HG03139 (cell line): ENCODE data around the gene SDC3.

Experiments
- ATAC-seq: cut with Tn5 transposase; IDR thresholded peaks from one replicate; pipeline ENCODE4 v1.9.1; 2021; ENCODE audit not compliant: unreplicated experiment

SDC3 gene

DNA sequence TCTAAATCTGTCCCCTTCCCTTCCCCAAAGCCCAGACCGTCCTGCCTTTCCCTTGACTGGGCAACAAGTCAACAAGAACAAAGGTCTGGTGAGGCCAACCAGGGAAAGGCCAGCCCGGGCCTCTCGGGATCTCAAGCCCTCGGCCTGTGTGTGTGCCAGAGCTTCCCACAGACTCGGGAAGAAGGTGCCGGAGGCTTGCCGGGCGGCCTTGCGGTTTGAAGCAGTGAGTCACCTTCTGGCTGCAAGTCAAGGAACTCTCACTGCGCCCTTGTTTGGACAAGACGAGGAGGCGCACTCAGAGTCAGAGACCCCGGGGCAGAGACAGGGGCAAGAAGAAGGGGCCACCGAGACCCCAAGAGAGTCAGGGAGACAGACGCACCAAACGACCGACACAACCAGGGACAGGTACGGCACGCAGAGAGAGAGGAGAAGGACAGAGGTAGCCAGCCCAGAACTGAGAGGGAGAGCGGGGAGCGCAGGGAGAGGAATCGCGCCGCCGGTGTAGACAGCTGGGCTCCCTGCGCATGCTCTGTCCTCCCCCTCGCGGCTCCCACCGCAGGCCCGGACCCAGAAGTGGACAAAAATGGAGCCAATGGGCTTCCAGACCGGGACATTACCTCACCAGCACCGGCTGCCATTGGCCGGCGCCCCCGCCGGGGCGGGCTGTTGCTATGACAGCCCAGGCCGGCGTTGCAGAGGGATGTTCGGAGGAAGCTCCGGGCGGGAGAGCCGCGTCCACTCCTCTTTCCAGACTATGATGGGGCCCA lies 84.4 kb downstream of the SDC3 start:
- ATAC-seq, result peak; percentile 84

- ATAC-seq, result no peak
These were observed 85.0 kb downstream of the SDC3 start for GRCh38 chr1:30823627-30823968.

DNA sequence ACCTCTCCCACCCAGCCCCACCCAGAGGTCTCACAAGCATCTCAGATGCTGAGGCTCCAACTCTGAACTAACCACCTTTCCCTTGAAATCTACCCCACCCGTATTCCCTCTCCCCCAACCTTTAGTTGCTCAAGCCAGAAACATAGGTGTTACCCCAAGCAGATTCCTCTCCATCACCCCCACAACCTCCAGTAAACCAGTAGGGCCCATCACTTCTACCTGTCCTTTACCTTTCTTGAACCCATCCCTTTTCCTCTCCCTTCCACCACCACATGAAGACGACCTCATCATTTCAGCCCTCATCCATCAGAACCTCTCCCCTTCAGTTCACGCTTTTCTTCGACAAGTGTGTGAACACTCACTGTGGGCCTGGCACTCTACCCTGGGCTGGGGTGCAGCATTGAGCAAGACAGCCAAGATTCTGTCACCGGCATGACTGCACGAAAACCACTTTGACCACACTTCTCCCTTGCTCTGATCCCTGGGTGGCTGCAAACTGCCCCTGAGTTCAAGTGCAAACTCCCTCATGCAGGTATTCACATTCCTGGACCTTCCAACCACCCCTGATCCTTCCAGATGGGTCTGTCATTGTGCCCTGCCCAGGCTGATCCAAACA lies 85.5 kb downstream of the SDC3 start:
- ATAC-seq, result no peak

DNA sequence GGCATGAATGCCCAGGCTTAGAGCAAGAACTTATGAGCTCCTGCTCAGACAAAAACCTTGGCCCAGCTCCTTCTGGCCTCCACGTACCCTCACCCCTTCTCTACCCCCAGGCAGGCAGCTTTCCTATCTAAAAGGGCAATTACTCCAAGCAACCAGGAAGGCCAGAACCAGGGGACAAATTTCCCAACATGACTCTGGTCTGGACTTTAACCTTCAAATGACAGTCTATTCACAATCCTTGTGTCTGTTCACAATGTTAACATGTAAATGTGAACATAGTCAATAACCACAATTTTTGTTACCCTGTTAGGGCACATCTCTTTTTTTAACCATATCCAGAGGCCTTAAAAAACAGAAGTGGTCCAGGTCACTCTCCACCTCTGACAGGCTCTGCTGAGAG lies 86.6 kb downstream of the SDC3 start:
- ATAC-seq, result no peak

DNA sequence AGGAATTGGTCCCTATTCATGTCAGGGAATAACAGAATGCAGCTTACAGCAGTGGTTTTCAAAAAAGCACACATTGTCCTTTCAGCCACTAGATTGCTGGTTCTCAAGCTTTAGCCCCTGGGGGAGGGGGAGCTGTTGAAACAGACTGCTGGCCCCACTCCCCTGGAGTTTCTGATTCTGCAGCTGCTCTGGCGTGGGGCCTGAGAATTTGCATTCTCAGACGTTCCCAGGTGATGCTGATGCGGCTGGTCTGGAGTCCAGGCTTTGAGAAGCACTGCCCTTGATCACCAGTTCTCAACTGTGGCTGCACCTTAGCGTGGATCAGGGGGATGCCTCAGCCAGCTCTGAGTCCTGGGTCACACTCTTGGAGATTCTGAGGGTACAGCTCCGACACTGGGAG lies 88.3 kb downstream of the SDC3 start:
- no peak for ATAC-seq
